ENCODE data around the gene STH.
"Not testable (repeated sequence)": the region's sequence is repeated elsewhere in the genome, so short reads cannot be mapped to it uniquely, and the experiment has no call there.

Gene STH

GRCh38 chr17:45998987-45999899 lies at the start of gene STH:
TSS of gene STH (plus strand) at chr17:45999250. CDS start at chr17:45999280, 30 bp downstream.
- DNase-seq: no peak

DNA sequence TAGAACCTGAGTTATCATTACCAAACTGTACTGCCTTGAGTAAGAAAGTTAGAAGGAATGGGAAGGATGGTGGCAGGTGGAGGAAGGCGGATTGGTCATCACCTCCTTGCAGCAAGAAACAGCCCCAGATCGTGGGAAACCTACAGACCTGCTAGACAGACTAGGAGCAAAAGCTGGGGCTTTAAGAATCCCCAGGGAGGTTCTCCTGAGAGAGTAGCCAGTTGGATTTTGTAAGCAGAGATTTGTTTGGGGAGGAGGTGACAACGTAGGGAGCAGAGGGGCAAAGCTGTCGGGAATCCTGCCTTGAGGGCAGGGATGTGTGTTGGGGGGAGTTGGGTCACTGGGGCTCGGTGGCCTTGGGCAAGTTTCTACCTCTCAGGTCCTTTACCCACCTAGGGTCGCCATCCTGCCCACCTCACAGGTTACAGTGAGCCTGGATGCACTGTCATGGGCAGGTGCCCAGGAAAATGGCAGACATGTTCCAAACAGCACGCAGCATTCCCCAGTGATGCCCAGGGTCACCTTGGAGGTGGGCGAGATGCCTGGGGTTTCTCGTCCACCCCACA lies 49.2 kb upstream of the STH start:
- DNase-seq: no peak

- DNase-seq: no peak
These were observed 48.2 kb upstream of the STH start for GRCh38 chr17:45950888-45951287.

DNA sequence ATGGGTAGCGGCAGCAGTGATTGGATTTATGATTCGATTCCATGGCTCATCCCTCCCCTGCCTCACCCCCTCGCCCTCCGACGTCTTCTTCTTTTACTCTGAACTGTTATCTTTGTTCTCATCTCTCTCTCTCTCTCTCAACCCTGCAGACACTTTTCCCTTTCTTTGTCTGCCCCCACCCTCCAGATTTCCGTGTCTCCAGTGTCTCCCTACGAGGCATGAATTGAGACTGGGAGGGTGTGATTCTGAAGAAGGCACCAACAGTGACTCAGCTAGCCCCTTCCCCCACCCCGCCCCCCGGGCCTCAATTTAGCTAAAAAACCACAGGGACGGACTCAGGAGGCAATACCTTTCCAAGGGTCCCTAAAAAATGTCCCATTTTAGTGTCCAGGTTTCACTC lies 47.6 kb upstream of the STH start:
- no peak for DNase-seq

DNA sequence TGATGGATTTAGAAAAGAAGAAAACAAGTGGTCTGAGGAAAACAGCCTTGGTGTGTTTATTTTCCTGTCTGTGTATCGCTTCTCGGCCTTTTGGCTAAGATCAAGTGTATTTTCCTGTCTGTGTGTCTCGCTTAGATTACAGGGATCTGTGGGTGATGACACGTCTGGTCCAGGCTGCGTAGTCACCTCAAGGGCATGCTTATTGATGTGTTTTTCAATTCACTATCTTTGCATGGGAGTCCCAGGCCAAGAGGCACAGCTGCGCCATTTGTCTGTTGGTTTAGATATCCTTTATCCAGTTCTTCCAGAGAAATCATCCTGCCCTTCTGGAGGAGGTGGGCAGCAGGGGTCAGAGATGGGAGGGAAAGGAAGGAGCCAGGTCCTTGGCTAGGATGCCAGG lies 47.1 kb upstream of the STH start:
- DNase-seq: no peak

- no peak for DNase-seq
These were observed 46.2 kb upstream of the STH start for GRCh38 chr17:45952814-45953320.

- no peak for DNase-seq
These were observed 45.5 kb upstream of the STH start for GRCh38 chr17:45953561-45953960.

- no peak for DNase-seq
These were observed 44.1 kb upstream of the STH start for GRCh38 chr17:45954914-45955313.

DNA sequence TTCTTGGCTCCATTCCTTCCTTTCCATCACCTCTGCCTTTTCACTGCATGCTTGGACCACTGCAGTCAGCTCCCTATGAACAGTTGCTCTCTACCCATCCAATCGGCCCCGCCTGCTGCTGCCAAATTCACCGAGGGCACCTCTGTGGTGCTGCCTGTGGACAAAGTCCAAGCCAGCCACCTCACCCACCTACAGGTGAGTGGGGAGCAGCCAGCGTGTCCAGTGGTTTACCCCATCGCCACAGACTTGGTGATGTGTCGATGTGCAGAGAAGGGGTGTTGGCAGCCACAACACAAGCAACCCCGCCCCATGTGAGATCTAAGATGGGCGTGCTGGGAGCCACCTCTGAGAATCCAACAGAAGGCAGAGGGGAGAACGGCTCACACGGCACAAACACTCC lies 43.7 kb upstream of the STH start:
- DNase-seq: no peak

- no peak for DNase-seq
These were observed 43.0 kb upstream of the STH start for GRCh38 chr17:45956090-45956489.

DNA sequence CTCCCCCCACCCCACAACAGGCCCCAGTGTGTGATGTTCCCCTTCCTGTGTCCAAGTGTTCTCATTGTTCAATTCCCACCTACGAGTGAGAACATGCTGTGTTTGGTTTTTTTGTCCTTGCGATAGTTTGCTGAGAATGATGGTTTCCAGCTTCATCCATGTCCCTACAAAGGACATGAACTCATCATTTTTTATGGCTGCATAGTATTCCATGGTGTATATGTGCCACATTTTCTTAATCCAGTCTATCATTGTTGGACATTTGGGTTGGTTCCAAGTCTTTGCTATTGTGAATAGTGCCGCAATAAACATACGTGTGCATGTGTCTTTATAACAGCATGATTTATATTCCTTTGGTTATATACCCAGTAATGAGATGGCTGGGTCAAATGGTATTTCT lies 42.3 kb upstream of the STH start:
- DNase-seq: not testable (repeated sequence)

- no peak for DNase-seq
These were observed 40.7 kb upstream of the STH start for GRCh38 chr17:45958307-45958706.

DNA sequence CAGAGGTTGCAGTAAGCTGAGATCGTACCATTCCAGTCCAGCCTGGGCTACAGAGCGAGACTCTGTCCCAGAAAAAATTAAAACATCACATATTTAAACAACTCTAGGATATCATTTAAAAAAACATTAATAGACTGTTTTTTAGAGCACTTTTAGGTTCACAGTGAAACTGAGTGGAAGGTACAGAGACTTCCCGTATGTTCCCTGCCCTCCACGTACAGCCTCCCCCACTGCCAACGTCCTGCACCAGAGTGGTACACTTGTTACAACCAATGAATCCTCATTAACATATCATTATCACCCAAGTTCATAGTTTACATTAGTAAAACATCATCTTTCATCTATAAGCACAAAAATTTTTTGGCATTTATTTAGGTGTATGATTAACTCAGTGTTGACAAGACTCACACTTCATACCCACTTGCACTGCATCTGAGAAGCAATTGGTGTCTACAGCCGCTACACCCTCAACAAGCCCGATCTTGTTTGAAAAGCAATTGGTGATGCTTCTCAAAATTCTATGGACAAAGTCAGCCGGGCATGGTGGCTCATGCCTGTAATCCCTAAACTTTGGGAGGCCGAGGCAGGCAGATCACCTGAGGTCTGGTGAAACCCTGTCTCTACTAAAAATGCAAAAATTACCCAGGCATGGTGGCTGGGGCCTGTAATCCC lies 39.9 kb upstream of the STH start:
- DNase-seq: no peak

GRCh38 chr17:45960311-45960710 lies 38.7 kb upstream of the STH start:
- no peak for DNase-seq

GRCh38 chr17:45961206-45961605 lies 37.8 kb upstream of the STH start:
- DNase-seq: no peak

DNA sequence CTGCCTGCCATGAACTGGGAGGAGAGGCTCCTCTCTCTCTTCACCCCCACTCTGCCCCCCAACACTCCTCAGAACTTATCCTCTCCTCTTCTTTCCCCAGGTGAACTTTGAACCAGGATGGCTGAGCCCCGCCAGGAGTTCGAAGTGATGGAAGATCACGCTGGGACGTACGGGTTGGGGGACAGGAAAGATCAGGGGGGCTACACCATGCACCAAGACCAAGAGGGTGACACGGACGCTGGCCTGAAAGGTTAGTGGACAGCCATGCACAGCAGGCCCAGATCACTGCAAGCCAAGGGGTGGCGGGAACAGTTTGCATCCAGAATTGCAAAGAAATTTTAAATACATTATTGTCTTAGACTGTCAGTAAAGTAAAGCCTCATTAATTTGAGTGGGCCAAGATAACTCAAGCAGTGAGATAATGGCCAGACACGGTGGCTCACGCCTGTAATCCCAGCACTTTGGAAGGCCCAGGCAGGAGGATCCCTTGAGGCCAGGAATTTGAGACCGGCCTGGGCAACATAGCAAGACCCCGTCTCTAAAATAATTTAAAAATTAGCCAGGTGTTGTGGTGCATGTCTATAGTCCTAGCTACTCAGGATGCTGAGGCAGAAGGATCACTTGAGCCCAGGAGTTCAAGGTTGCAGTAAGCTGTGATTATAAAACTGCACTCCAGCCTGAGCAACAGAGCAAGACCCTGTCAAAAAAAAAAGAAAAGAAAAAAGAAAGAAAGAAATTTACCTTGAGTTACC lies 36.7 kb upstream of the STH start:
- no peak for DNase-seq

DNA sequence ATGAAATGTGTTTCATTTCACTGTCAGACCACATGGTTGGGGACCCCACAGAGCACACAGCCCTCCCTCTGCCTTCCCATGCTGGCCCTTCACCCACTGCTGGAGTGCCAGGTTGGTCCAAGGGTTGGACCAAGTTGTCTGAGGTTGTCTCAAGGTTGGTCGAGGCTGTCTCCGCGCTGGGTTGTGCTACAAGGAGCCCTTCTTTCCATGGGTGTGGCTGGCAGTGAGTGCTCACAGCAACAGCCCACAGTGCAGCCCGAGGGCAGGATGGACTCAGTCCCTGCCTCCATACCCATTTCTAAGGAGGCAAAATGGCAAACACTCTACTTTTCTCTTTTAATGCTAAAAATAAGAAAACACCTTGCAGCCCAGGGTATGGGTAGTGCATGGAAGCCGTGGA lies 35.8 kb upstream of the STH start:
- no peak for DNase-seq

DNA sequence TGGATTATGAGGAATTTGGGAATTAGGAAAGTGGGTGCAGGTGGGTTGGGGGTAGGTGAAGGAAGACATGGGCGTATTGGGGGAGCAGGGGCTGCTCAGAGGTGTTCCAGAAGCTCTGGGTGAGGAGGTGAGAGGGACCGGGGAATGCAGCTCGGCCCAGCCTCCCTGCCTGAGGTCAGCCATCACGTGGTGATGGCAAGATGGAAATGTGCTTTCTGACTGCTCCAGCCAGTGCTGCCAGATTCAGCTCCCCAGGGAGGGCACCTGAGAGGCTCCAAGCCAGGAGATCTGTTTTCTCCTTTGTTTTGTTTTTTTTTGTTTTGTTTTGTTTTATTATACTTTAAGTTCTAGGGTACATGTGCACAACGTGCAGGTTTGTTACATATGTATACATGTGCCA lies 35.2 kb upstream of the STH start:
- DNase-seq: no peak

- DNase-seq: no peak
These were observed 34.4 kb upstream of the STH start for GRCh38 chr17:45964634-45965033.

- DNase-seq: no peak
These were observed 33.2 kb upstream of the STH start for GRCh38 chr17:45965812-45966211.

DNA sequence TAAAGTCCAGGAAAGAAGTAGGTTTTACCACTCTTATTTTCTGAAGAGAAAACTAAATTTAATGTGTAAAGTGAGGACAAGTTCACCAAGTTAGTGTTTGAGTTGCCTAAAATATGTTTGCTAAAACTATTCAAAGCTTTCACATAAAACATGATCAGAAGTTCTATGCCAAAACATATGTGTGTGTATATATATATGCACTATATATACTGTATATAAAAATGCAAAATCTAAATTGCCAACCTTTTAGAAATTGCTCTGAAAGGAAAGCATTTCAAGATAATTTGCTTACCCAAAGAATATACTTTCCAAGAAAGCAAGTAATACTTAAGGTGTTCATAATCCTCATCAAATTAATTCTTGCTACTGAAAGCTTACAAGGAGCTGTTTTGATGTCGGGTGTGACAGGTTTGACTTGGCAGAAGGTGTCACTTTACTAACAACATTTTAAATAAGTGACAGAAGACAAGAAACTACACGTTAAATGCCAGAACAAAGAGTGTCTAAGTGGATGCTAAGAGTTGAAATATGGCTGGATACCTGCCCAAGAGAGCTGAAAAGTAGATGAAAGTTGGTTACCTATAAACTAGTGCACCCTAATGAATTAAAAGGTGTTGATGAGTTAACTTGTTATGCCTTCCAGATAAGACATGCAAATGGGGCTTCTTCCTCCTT lies 32.3 kb upstream of the STH start:
- no peak for DNase-seq

- no peak for DNase-seq
These were observed 31.7 kb upstream of the STH start for GRCh38 chr17:45967378-45967777.

- DNase-seq: no peak
These were observed 30.3 kb upstream of the STH start for GRCh38 chr17:45968732-45969131.
